Stimulated activated CD4-positive, alpha-beta T cell treated with anti-CD3 and anti-CD28 coated beads, Interleukin-2, amount 100 ng/mL, for 4 hours (primary cell): ENCODE results near the gene MYCL.

Experiments used
- DNase-seq: peaks from one replicate; pipeline ENCODE4 v3.0.0-alpha.2; 2020; ENCODE audit warnings: low read depth

MYCL gene

GRCh38 chr1:39852214-39852791 lies 49.4 kb downstream of the MYCL start:
- DNase-seq, result no peak

DNA sequence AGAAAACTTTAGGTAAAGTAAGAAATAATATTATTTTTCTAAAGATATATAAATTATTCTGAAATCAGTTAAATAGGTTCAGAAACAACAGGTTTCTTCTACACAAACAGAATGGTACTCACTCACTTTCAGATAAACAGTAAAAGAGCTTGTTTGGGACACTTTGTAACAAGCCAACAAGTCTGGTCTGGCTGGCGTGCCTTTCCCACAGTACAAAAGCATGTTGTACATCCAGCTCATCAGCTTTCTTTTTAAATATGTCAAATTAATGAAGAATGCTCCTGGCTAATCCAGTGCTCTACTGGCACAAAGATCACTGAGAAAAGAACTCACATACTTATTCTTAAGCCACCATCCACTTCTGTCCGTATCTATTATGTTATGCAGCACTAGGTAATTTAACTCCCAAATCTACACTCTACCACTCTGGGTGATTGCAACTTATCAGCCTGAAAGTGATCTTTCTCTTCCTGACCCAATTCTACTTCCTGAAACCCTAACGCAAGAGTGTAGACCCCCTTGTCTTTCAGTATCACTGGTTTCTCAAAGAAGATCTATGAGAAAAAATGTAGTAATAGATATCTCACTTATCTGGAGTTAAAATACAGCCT lies 51.0 kb downstream of the MYCL start:
- no peak for DNase-seq

DNA sequence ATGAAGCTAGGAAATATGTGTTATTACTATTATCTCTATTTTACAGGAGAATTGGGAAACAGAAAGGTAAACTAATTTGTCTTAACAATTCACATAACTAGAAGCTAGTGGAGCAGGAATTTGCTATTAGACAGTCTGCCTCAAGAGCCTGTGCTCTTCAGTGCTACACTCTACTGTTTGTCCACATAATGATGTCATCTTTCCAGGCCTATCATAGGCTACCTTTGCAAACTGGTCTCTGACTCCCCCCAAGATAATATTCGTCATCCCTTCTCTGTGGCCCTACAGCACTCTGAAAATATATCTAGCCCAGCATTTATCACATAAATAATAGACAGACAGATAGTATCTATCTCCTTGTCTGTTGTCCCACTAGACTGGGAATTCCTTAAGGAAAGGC lies 52.5 kb downstream of the MYCL start:
- DNase-seq, result no peak

DNA sequence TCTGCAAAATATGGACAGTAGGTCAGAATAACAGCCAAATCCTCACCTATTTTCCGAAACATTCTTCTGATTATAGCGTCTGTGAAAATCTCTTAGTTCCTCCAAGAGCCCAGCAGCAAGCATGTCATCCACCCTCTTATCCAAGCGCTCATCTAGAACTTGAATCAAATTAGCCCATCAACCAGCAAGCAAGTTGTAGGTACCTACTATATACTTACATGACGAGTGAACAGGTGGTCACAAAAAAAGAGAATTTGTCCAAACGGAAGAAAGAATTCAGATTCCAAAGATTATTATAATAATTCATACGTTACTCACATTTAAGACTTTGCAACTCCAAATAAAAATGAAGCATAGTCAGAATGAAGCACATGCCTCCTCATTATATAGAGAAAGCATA lies 53.8 kb downstream of the MYCL start:
- no peak for DNase-seq

- no peak for DNase-seq
These were observed 54.9 kb downstream of the MYCL start for GRCh38 chr1:39846796-39847195.

GRCh38 chr1:39845569-39846566 lies 55.8 kb downstream of the MYCL start:
- DNase-seq, result peak; percentile 65
